ENCODE results near the gene RXRA. TPM values are rescaled to one million over a fixed set of nuclear protein-coding genes. Genes with fewer than 3 reads are reported as not detected.

RXRA gene
- total and polyA plus RNA-seq, 2 of the 13 experiments (the other 11 are each of a cell fraction or from before 2014, with no cell fraction given), result 18.9 to 29.2 TPM

- Histone ChIP-seq H3K27ac (ENCODE audit: extremely low read length, insufficient read depth, low read length) (no peak overlapping the region), H3K9me3 (ENCODE audit: low read length) (no peaks in the 10 kb centered on the region), H3K79me2 (ENCODE audit: insufficient read depth, low read length) (peaks cover 71% of the 10 kb centered on the region), H3K4me1 (ENCODE audit: insufficient read depth, low read length) (peaks cover 53% of the 10 kb centered on the region), H3K9ac (ENCODE audit: insufficient read depth, low read depth, low read length) (no peak overlapping the region), H2AFZ (ENCODE audit: low read length) (no peak overlapping the region), H3K36me3 (replicated peaks in 1 of 2; ENCODE audit: control insufficient read depth in 1 of 2, insufficient read depth in 2 of 2, low read length in 2 of 2) (no peaks in the 10 kb centered on the region; a peak in 2 of 5 replicates), H3K4me2 (ENCODE audit: low read depth, low read length) (no peak overlapping the region), H4K20me1 (ENCODE audit: insufficient read depth, low read length) (peaks cover 41% of the 10 kb centered on the region; the same call in 1 of the 2 replicates), H3K27me3 (ENCODE audit: control insufficient read depth in 1 of 2, insufficient read depth in 2 of 2, low read length in 2 of 2) (no peaks in the 10 kb centered on the region), H3K4me3 (replicated peaks in 1 of 3; ENCODE audit: insufficient read depth in 1 of 3, low read depth in 2 of 3, low read length in 3 of 3) (no peak overlapping the region)
- DNase-seq (ENCODE audit: low spot score) (no peak), ATAC-seq (no peak), FAIRE-seq (no peak)
- no TSS peak for BruUV-seq (replicated peaks)
- intact Hi-C loops (cut with micrococcal nuclease; ENCODE audit: unreplicated experiment), result no loop called here
- TF ChIP-seq, protein P1, sequence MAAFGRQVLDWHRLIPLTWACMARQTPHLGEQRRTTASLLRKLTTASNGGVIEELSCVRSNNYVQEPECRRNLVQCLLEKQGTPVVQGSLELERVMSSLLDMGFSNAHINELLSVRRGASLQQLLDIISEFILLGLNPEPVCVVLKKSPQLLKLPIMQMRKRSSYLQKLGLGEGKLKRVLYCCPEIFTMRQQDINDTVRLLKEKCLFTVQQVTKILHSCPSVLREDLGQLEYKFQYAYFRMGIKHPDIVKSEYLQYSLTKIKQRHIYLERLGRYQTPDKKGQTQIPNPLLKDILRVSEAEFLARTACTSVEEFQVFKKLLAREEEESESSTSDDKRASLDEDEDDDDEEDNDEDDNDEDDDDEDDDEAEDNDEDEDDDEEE (CRISPR knock-in tag; IDR thresholded peaks at IDR 0.05), result 0 out of 2 replicates have a peak, but pooled peaks have one; percentile 33
- no peak for TF ChIP-seq SP1 (IDR thresholded peaks at IDR 0.05)
- TF ChIP-seq SP1 (CRISPR knock-in tag; IDR thresholded peaks at IDR 0.05), result no peak
- TF ChIP-seq, protein P2, sequence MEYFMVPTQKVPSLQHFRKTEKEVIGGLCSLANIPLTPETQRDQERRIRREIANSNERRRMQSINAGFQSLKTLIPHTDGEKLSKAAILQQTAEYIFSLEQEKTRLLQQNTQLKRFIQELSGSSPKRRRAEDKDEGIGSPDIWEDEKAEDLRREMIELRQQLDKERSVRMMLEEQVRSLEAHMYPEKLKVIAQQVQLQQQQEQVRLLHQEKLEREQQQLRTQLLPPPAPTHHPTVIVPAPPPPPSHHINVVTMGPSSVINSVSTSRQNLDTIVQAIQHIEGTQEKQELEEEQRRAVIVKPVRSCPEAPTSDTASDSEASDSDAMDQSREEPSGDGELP (IDR thresholded peaks at IDR 0.05; ENCODE audit: borderline replicate concordance, low read depth), result peak; percentile 2; the same call in 1 of the 2 replicates
- CTCF ChIA-PET (ENCODE audit: low intra/inter-chr PET ratio, low total read pairs), result no interaction called here
- in situ Hi-C loops (cut with HindIII; ENCODE audit: extremely low pct_ligation_motif_present, low pct_unique_long_range_greater_than_20kb), result no loop called here
- no CpG with 5 or more reads among the region's 8 CpGs for WGBS (ENCODE audit: low lambda C conversion rate)
- POLR2A ChIA-PET, result no interaction called here
Observed at GRCh38 chr9:134377143-134377484, 50.9 kb downstream of the RXRA start.

- BruUV-seq (replicated peaks), result no TSS peak
- Histone ChIP-seq H3K9ac (ENCODE audit: insufficient read depth, low read depth, low read length) (no peak overlapping the region), H3K27me3 (ENCODE audit: control insufficient read depth in 1 of 2, insufficient read depth in 2 of 2, low read length in 2 of 2) (no peaks in the 10 kb centered on the region), H3K4me1 (ENCODE audit: insufficient read depth, low read length) (peaks cover 62% of the 10 kb centered on the region), H4K20me1 (ENCODE audit: insufficient read depth, low read length) (peaks cover 48% of the 10 kb centered on the region; the same call in 1 of the 2 replicates), H3K4me2 (ENCODE audit: low read depth, low read length) (no peak overlapping the region), H3K27ac (ENCODE audit: extremely low read length, insufficient read depth, low read length) (no peak overlapping the region), H3K79me2 (ENCODE audit: insufficient read depth, low read length) (peaks cover 71% of the 10 kb centered on the region), H3K36me3 (replicated peaks in 1 of 2; ENCODE audit: control insufficient read depth in 1 of 2, insufficient read depth in 2 of 2, low read length in 2 of 2) (no peaks in the 10 kb centered on the region; a peak in 2 of 5 replicates), H3K9me3 (ENCODE audit: low read length) (no peaks in the 10 kb centered on the region), H3K4me3 (replicated peaks in 1 of 3; ENCODE audit: insufficient read depth in 1 of 3, low read depth in 2 of 3, low read length in 3 of 3) (no peak overlapping the region), H2AFZ (ENCODE audit: low read length) (no peak overlapping the region)
- POLR2A ChIA-PET, result no interaction called here
- intact Hi-C loops (cut with micrococcal nuclease; ENCODE audit: unreplicated experiment) (no loop called here), in situ Hi-C loops (cut with HindIII; ENCODE audit: extremely low pct_ligation_motif_present, low pct_unique_long_range_greater_than_20kb) (no loop called here)
- ATAC-seq (no peak), DNase-seq (ENCODE audit: low spot score) (no peak), FAIRE-seq (no peak)
- peak; percentile 31 for TF ChIP-seq AGO2 (optimal IDR thresholded peaks at IDR 0.05; ENCODE audit: low read depth, low read length)
- TF ChIP-seq ZNF20 (CRISPR knock-in tag; IDR thresholded peaks at IDR 0.05), result no peak
- no peak for TF ChIP-seq NR2C2 (CRISPR knock-in tag; IDR thresholded peaks at IDR 0.05; ENCODE audit: borderline replicate concordance)
- 88% methylated on average over 2 of the region's 17 CpGs for WGBS (ENCODE audit: low lambda C conversion rate)
- CTCF ChIA-PET (ENCODE audit: low intra/inter-chr PET ratio, low total read pairs), result no interaction called here
Observed at GRCh38 chr9:134377976-134378375, 51.7 kb downstream of the RXRA start.
